K562 (cell line): Measurements from ENCODE around the gene PCED1B. TPM values are rescaled to one million over a fixed set of nuclear protein-coding genes. Genes with fewer than 3 reads are reported as not detected.

Source experiments
- ARID1B ChIP-seq: fragments of 450-650 bp; IDR thresholded peaks from 2 replicates; pipeline ENCODE4 v1.6.1; 2016; ENCODE audit warnings: antibody characterized with exemption, mild to moderate bottlenecking, inconsistent platforms
- ARID3A ChIP-seq: IDR thresholded peaks from 2 replicates; pipeline ENCODE4 v1.6.1; 2012; ENCODE audit warnings: low read depth, low read length, improper control_type of control experiment, borderline replicate concordance
- ATF6 ChIP-seq: sonication (generic); formaldehyde crosslinking; IDR thresholded peaks from 2 replicates; pipeline ENCODE4 v1.4.0; 2020; ENCODE audit warnings: mild to moderate bottlenecking, missing genetic modification reagents
- CBFA2T2 ChIP-seq: fragments of 450-650 bp; conservative IDR thresholded peaks from 2 replicates; pipeline ENCODE4 v1.6.1; 2017; ENCODE audit warnings: mild to moderate bottlenecking
- DLX4 ChIP-seq: fragments of 250-450 bp; sonication (Bioruptor Pico); IDR thresholded peaks from 2 replicates; pipeline ENCODE4 v1.6.1; 2021; ENCODE audit warnings: mild to moderate bottlenecking
- E2F5 ChIP-seq: sonication (generic); formaldehyde crosslinking; IDR thresholded peaks from 2 replicates; pipeline ENCODE4 v1.8.0; 2022; ENCODE audit warnings: mild to moderate bottlenecking, missing genetic modification reagents
- EWSR1 ChIP-seq: fragments of 450-650 bp; IDR thresholded peaks from 2 replicates; pipeline ENCODE4 v1.6.1; 2018; ENCODE audit warnings: borderline replicate concordance, mild to moderate bottlenecking, low read depth, moderate library complexity; ENCODE audit not compliant: partially characterized antibody
- GATAD2A ChIP-seq: fragments of 450-650 bp; IDR thresholded peaks from 2 replicates; pipeline ENCODE4 v1.6.1; 2017
- IRF1 ChIP-seq: sonication (generic); formaldehyde crosslinking; IDR thresholded peaks from 2 replicates; pipeline ENCODE4 v1.8.0; 2022; ENCODE audit warnings: missing genetic modification reagents, mild to moderate bottlenecking, borderline replicate concordance
- MEF2D ChIP-seq: conservative IDR thresholded peaks from 2 replicates; pipeline ENCODE4 v1.6.1; 2016; ENCODE audit warnings: low read depth, missing genetic modification characterization, missing compliant biosample characterization
- MLLT1 ChIP-seq, 2 experiments: fragments of 450-650 bp; IDR thresholded peaks; 2 replicates each; pipeline ENCODE4 v1.6.1; 2016
- PCBP2 ChIP-seq: fragments of 200-400 bp; formaldehyde crosslinking; IDR thresholded peaks from 2 replicates; pipeline ENCODE4 v1.6.1; 2018; ENCODE audit warnings: low read length, low read depth, mild to moderate bottlenecking, moderate library complexity; ENCODE audit not compliant: poor library complexity, severe bottlenecking
- RNF219 ChIP-seq: fragments of 250-450 bp; sonication (Bioruptor Pico); IDR thresholded peaks from 2 replicates; pipeline ENCODE4 v1.5.0; 2022; ENCODE audit warnings: mild to moderate bottlenecking
- TAF7 ChIP-seq: fragments of 450-650 bp; IDR thresholded peaks from 2 replicates; pipeline ENCODE4 v1.6.1; 2016; ENCODE audit warnings: missing genetic modification characterization, missing compliant biosample characterization
- TCF3 ChIP-seq: sonication (generic); formaldehyde crosslinking; IDR thresholded peaks from 2 replicates; pipeline ENCODE4 v1.4.0; 2020; ENCODE audit warnings: mild to moderate bottlenecking, missing genetic modification reagents
- ZNF311 ChIP-seq: fragments of 250-450 bp; sonication (Bioruptor Pico); IDR thresholded peaks from 2 replicates; pipeline ENCODE4 v1.4.0; 2020; ENCODE audit warnings: mild to moderate bottlenecking, moderate library complexity
- ZNF512 ChIP-seq: IDR thresholded peaks from 2 replicates; pipeline ENCODE4 v1.6.1; 2016; ENCODE audit warnings: missing genetic modification characterization, missing compliant biosample characterization
- polyA plus RNA-seq, 8 experiments: library from polyadenylated mRNA; depleted of rRNA in 4 of 8; stranded (reverse) in 5 of 8; unstranded in 3 of 8; fragments of >200 nt; fragmentation: Nextera tagmentation in 2 of 8; fragmentation: Illumina TruSeq in 1 of 8; extraction: Ambion mirVana in 2 of 8; extraction: Trizol in 1 of 8; gene quantifications; 2 replicates each; pipeline versions ENCODE4 v1.2.1 to v1.2.3, GENCODE V29; 2011 to 2014; ENCODE audit warnings: inconsistent platforms in 1 of 8, missing spikeins in 1 of 8
- total RNA-seq, 7 experiments: library from RNA; depleted of rRNA in 6 of 7; stranded (reverse); fragments of >200 nt in 6 of 7; fragmentation: Illumina TruSeq in 2 of 7; extraction: Trizol in 2 of 7; gene quantifications; 2 replicates each; pipeline versions ENCODE4 v1.2.1 to v1.2.3, GENCODE V29; 2011 to 2021; ENCODE audit warnings: low replicate concordance in 1 of 7

The PCED1B gene
- total and polyA plus RNA-seq, 9 of the 15 experiments (the other 6 are each of a cell fraction or from before 2014, with no cell fraction given): 1.2 to 9.3 (median 2.5) TPM

GRCh38 chr12:47165934-47166333, 86.5 kb downstream of the PCED1B start (continued):
- no peak for TF ChIP-seq ZNF512
- TF ChIP-seq EWSR1: no peak
- no peak for TF ChIP-seq ZNF311 (CRISPR knock-in tag)
- no peak for TF ChIP-seq IRF1 (CRISPR knock-in tag)
- TF ChIP-seq TCF3 (CRISPR knock-in tag): peak; percentile 35; the same call in 1 of the 2 replicates
- no peak for TF ChIP-seq DLX4 (CRISPR knock-in tag)
- TF ChIP-seq ARID3A: peak; percentile 6; the same call in 1 of the 2 replicates
- no peak for TF ChIP-seq GATAD2A
- TF ChIP-seq CBFA2T2: peak; percentile 56
- no peak for TF ChIP-seq TAF7 (tag)
- no peak for TF ChIP-seq RNF219
- TF ChIP-seq MLLT1 (IDR thresholded peaks at IDR 0.05): no peak
- peak; percentile 58; the same call in 1 of the 2 replicates for TF ChIP-seq ARID1B
- TF ChIP-seq MEF2D: no peak
- TF ChIP-seq E2F5 (CRISPR knock-in tag): no peak
- TF ChIP-seq PCBP2: no peak
- TF ChIP-seq ATF6 (CRISPR knock-in tag): no peak
